ENCODE data around the gene IFNL4. TPM values are rescaled to one million over a fixed set of nuclear protein-coding genes. Genes with fewer than 3 reads are reported as not detected.
"Not testable (repeated sequence)": the region's sequence is repeated elsewhere in the genome, so short reads cannot be mapped to it uniquely, and the experiment has no call there.

IFNL4 gene
- polyA plus RNA-seq, 2 of the 4 experiments (the other 2 are of a cell fraction), result not detected

- H3K27ac ChIP-seq; DNase-seq (ENCODE audit: low read depth in 1 of 2, low spot score in 1 of 2); H3K4me3 ChIP-seq; POLR2A ChIA-PET; H3K9me3 ChIP-seq; H3K4me1 ChIP-seq; H3K4me2 ChIP-seq: not testable (repeated sequence)
- WGBS (ENCODE audit: missing lambda C conversion rate), result 54% methylated on average over 10 of the region's 10 CpGs
- CTCF ChIA-PET, result interaction anchor here (1.1 kb wide), 1 partner anchor 46 kb away, joined by 5 read pairs; no protein-coding TSS in a partner anchor
- FAIRE-seq (peak; percentile 32), ATAC-seq (peak; percentile 3 to 11; a peak in 5 of 6 replicates)
- 0 out of 5 replicates have a peak, but pooled peaks of 1 of the 2 experiments have one; percentile 13 for TF ChIP-seq EP300 (IDR thresholded peaks at IDR 0.05)
Observed at GRCh38 chr19:39268531-39269223, 20.0 kb upstream of the IFNL4 start.

GRCh38 chr19:39268085-39268484 lies 19.4 kb upstream of the IFNL4 start, which contains the start of gene IFNL2:
IFNL2 (plus strand) TSS chr19:39268396; CDS start chr19:39268569, 173 bp downstream.
- DNase-seq (ENCODE audit: low read depth in 1 of 2, low spot score in 1 of 2); H3K4me2 ChIP-seq; H3K4me1 ChIP-seq; H3K9me3 ChIP-seq; POLR2A ChIA-PET; H3K4me3 ChIP-seq; H3K27ac ChIP-seq: not testable (repeated sequence)
- CTCF ChIA-PET, result interaction anchor here (0.6 to 1.1 kb wide), 2 partner anchors 47 to 1863 kb away, joined by 3 to 5 read pairs; no protein-coding TSS in a partner anchor
- 20% methylated on average over 1 of the region's 1 CpG for WGBS (ENCODE audit: missing lambda C conversion rate)
- FAIRE-seq, result peak; percentile 100
- ATAC-seq, result peak; percentile 78 to 86

- TF ChIP-seq SMC3 (IDR thresholded peaks at IDR 0.05), result no peak
- TF ChIP-seq E2F6 (IDR thresholded peaks at IDR 0.05; ENCODE audit: borderline replicate concordance, low read depth), result 0 out of 2 replicates have a peak, but pooled peaks have one; percentile 8
- H3K4me2 ChIP-seq, result no peak overlapping the region
- CTCF ChIA-PET, result interaction anchor here (0.9 to 1.4 kb wide), 2 partner anchors 8 to 10 kb away, joined by 3 to 4 read pairs; no protein-coding TSS in a partner anchor
- WGBS (ENCODE audit: missing lambda C conversion rate), result 70% methylated on average over 39 of the region's 39 CpGs
- FAIRE-seq (no peak), DNase-seq (ENCODE audit: low read depth in 1 of 2, low spot score in 1 of 2) (peak in 1 of 2 experiments; percentile 39), ATAC-seq (peak in 1 of 2 experiments; percentile 24; a peak in 2 of 6 replicates)
- no peak overlapping the region for H3K4me3 ChIP-seq
- no peak overlapping the region for H3K27ac ChIP-seq
- no peaks in the 10 kb centered on the region for H3K4me1 ChIP-seq
- no peaks in the 10 kb centered on the region for H3K9me3 ChIP-seq
- POLR2A ChIA-PET, result no interaction called here
Observed at GRCh38 chr19:39265321-39265916, 16.8 kb upstream of the IFNL4 start.

- DNase-seq (ENCODE audit: low read depth in 1 of 2, low spot score in 1 of 2), result no peak
- Histone ChIP-seq H3K9me3 (no peaks in the 10 kb centered on the region), H3K4me1 (no peaks in the 10 kb centered on the region), H3K4me3 (no peak overlapping the region), H3K4me2 (no peak overlapping the region), H3K27ac (no peak overlapping the region)
- FAIRE-seq, result no peak
- ChIA-PET CTCF (interaction anchor here (0.9 to 1.4 kb wide), 3 partner anchors 9 to 133 kb away, joined by 3 to 4 read pairs (median 3); no protein-coding TSS in a partner anchor), POLR2A (no interaction called here)
- ATAC-seq, result peak; percentile 5 to 21; a peak in 3 of 6 replicates
- 75% methylated on average over 100 of the region's 102 CpGs for WGBS (ENCODE audit: missing lambda C conversion rate)
- TF ChIP-seq E2F6 (IDR thresholded peaks at IDR 0.05; ENCODE audit: borderline replicate concordance, low read depth) (0 out of 2 replicates have a peak, but pooled peaks have one; percentile 12), CBX2 (IDR thresholded peaks at IDR 0.05; ENCODE audit: borderline replicate concordance, low read depth) (no peak), TP53 (CRISPR knock-in tag; IDR thresholded peaks at IDR 0.05) (no peak)
Observed at GRCh38 chr19:39264306-39265290, 15.9 kb upstream of the IFNL4 start.

- ChIA-PET CTCF (interaction anchor here (1.4 kb wide), 1 partner anchor 134 kb away, joined by 3 read pairs; no protein-coding TSS in a partner anchor), POLR2A (no interaction called here)
- no peaks in the 10 kb centered on the region for H3K4me1 ChIP-seq
- no peak overlapping the region for H3K4me2 ChIP-seq
- no peak overlapping the region for H3K4me3 ChIP-seq
- no peak overlapping the region for H3K27ac ChIP-seq
- H3K9me3 ChIP-seq, result no peaks in the 10 kb centered on the region
- no peak for FAIRE-seq
- ATAC-seq, result peak in 1 of 2 experiments; percentile 17; a peak in 3 of 6 replicates
- DNase-seq (ENCODE audit: low read depth in 1 of 2, low spot score in 1 of 2), result no peak
- 48% methylated on average over 17 of the region's 17 CpGs for WGBS (ENCODE audit: missing lambda C conversion rate)
- no peak for TF ChIP-seq HMGXB4 (CRISPR knock-in tag; IDR thresholded peaks at IDR 0.05; ENCODE audit: borderline replicate concordance)
- TF ChIP-seq REST (IDR thresholded peaks at IDR 0.05), result no peak
- no peak for TF ChIP-seq RFX5 (IDR thresholded peaks at IDR 0.05)
- no peak for TF ChIP-seq ATOH8 (CRISPR knock-in tag; IDR thresholded peaks at IDR 0.05; ENCODE audit: low read depth)
- no peak for TF ChIP-seq JUNB (IDR thresholded peaks at IDR 0.05)
- no peak for TF ChIP-seq NPAS2 (CRISPR knock-in tag; IDR thresholded peaks at IDR 0.05; ENCODE audit: borderline replicate concordance)
Observed at GRCh38 chr19:39263912-39264305, 15.3 kb upstream of the IFNL4 start.
